GM12878 (cell line): ENCODE results near the gene INAFM1. TPM values are rescaled to one million over a fixed set of nuclear protein-coding genes. Genes with fewer than 3 reads are reported as not detected.

Experiments
- ATAC-seq: fragments of 200-7000 bp; cut with Tn5 transposase; 3 replicates; pipeline ENCODE4 v1.9.1; 2020; ENCODE audit warnings: mild to moderate bottlenecking, moderate library complexity
- BruUV-seq: library from RNA; stranded (reverse); fragments of 400-500 nt; replicated peaks from 2 replicates; lab custom pipeline; 2021; lab: Mats Ljungman, UMichigan
- CTCF ChIA-PET: fragments of 300-600 bp; sonication (Branson Sonifier 250); formaldehyde crosslinking; extraction: SDS; loops from one replicate; lab custom pipeline; 2021; ENCODE audit warnings: inconsistent platforms; lab: Yijun Ruan, JAX
- POLR2A ChIA-PET: fragments of 350-600 bp; formaldehyde crosslinking; extraction: SDS; loops from one replicate; lab custom pipeline; 2021; ENCODE audit warnings: inconsistent platforms; lab: Charles Lee
- RAD21 ChIA-PET: fragments of 300-600 bp; sonication (Branson Sonifier 250); formaldehyde crosslinking; loops from one replicate; lab custom pipeline; 2023; ENCODE audit warnings: antibody characterized with exemption; ENCODE audit not compliant: unreplicated experiment; lab: Charles Lee
- SMC1A ChIA-PET: fragments of 300-600 bp; sonication (Branson Sonifier 250); formaldehyde crosslinking; loops from one replicate; lab custom pipeline; 2023; ENCODE audit not compliant: unreplicated experiment, uncharacterized antibody; lab: Charles Lee
- DNase-seq: peaks from one replicate; pipeline ENCODE4 v3.0.0-alpha.2; 2011; ENCODE audit warnings: low read depth, low spot score
- FAIRE-seq: peaks from 3 replicates; lab custom pipeline; 2011; peaks lifted over from hg19 to GRCh38; lab: Jason Lieb, UNC
- H2AFZ ChIP-seq: 2 replicates; pipeline ENCODE4 v1.6.0; 2011; ENCODE audit warnings: low read depth, low read length, control low read depth; ENCODE audit not compliant: control insufficient read depth
- H3K27ac ChIP-seq: 2 replicates; pipeline ENCODE4 v1.5.1; 2011; ENCODE audit warnings: control low read depth; ENCODE audit not compliant: control insufficient read depth, insufficient read depth
- H3K27me3 ChIP-seq, 2 experiments: replicated peaks in 1 of 2; 2 replicates each; pipeline versions ENCODE4 v1.6.0 to v1.6.1; 2011; ENCODE audit warnings: low read length in 1 of 2; ENCODE audit not compliant: control insufficient read depth in 2 of 2, insufficient read depth in 2 of 2
- H3K36me3 ChIP-seq, 2 experiments: 2 replicates each; pipeline ENCODE4 v1.5.1; 2011; ENCODE audit warnings: low read length in 1 of 2; ENCODE audit not compliant: control insufficient read depth in 2 of 2, insufficient read depth in 2 of 2
- H3K4me1 ChIP-seq: 2 replicates; pipeline ENCODE4 v1.6.1; 2011; ENCODE audit warnings: mild to moderate bottlenecking, low read length, moderate library complexity, mixed read lengths; ENCODE audit not compliant: control insufficient read depth, insufficient read depth
- H3K4me2 ChIP-seq: 2 replicates; pipeline ENCODE4 v1.6.0; 2011; ENCODE audit warnings: control low read depth; ENCODE audit not compliant: control insufficient read depth, insufficient read depth
- H3K4me3 ChIP-seq: fragments of 200-600 bp; sonication (generic); 2 replicates; pipeline ENCODE4 v1.5.1; 2016
- H3K79me2 ChIP-seq: 2 replicates; pipeline ENCODE4 v1.6.0; 2011; ENCODE audit warnings: low read length; ENCODE audit not compliant: control insufficient read depth, insufficient read depth
- H3K9ac ChIP-seq: 2 replicates; pipeline ENCODE4 v1.8.0; 2011; ENCODE audit warnings: low read length, control low read depth, mixed read lengths; ENCODE audit not compliant: control insufficient read depth, insufficient read depth
- H3K9me3 ChIP-seq: replicated peaks from 3 replicates; pipeline ENCODE4 v1.5.1; 2011; ENCODE audit warnings: mild to moderate bottlenecking, low read length; ENCODE audit not compliant: control insufficient read depth, insufficient read depth
- H4K20me1 ChIP-seq: 2 replicates; pipeline ENCODE4 v1.6.0; 2011; ENCODE audit not compliant: control insufficient read depth, insufficient read depth
- CHD1 ChIP-seq: IDR thresholded peaks from 2 replicates; pipeline ENCODE4 v1.6.1; 2012; ENCODE audit warnings: low read depth, low read length, improper control_type of control experiment
- EGR1 ChIP-seq, 2 experiments: IDR thresholded peaks; 1 replicate in 1 of 2; 2 replicates in 1 of 2; pipeline ENCODE4 v1.6.1; 2011 to 2012; ENCODE audit warnings: low read depth in 2 of 2, low read length in 2 of 2, borderline replicate concordance in 1 of 2, mild to moderate bottlenecking in 1 of 2, moderate library complexity in 1 of 2
- HDAC6 ChIP-seq: fragments of 200-600 bp; sonication (generic); IDR thresholded peaks from one replicate; pipeline ENCODE4 v1.8.0; 2017; ENCODE audit warnings: antibody characterized with exemption; ENCODE audit not compliant: unreplicated experiment
- MYB ChIP-seq: fragments of 150-350 bp; IDR thresholded peaks from 2 replicates; pipeline ENCODE4 v1.6.1; 2014; ENCODE audit warnings: mild to moderate bottlenecking, low read depth, low read length, borderline replicate concordance
- NR2C2 ChIP-seq: IDR thresholded peaks from 2 replicates; pipeline ENCODE4 v1.6.1; 2011; ENCODE audit warnings: borderline replicate concordance, low read depth; ENCODE audit not compliant: control insufficient read depth, insufficient read length
- POLR2AphosphoS5 ChIP-seq: IDR thresholded peaks from 2 replicates; pipeline ENCODE4 v1.6.1; 2011; ENCODE audit warnings: mild to moderate bottlenecking, low read length, inconsistent platforms
- TBL1XR1 ChIP-seq: IDR thresholded peaks from 2 replicates; pipeline ENCODE4 v1.6.1; 2012; ENCODE audit warnings: low read depth, low read length, improper control_type of control experiment
- WGBS: methylation state at CpG from one replicate; pipeline ENCODE4 v1.1.6; 2016; ENCODE audit warnings: low lambda C conversion rate; ENCODE audit not compliant: insufficient replicate concordance, insufficient coverage; ENCODE audit errors: missing lambda C conversion rate; 5-methylcytosine and 5-hydroxymethylcytosine counted together
- in situ Hi-C: fragments of 300-500 bp; cut with MboI; formaldehyde crosslinking; loops from 9 replicates; pipeline ENCODE4 v1.14.3; 2018; ENCODE audit warnings: mixed read lengths
- intact Hi-C: fragments of 100-400 bp; cut with micrococcal nuclease; formaldehyde crosslinking; loops from one replicate; pipeline ENCODE4 v1.14.2; 2022; ENCODE audit not compliant: unreplicated experiment
- polyA plus RNA-seq, 11 experiments: library from polyadenylated mRNA; depleted of rRNA in 4 of 11; unstranded in 6 of 11; stranded (reverse) in 5 of 11; fragments of >200 nt; fragmentation: Nextera tagmentation in 4 of 11; fragmentation: Illumina TruSeq in 1 of 11; extraction: Ambion mirVana in 4 of 11; extraction: Trizol in 1 of 11; gene quantifications; 1 replicate in 1 of 11; 2 replicates in 10 of 11; pipeline versions ENCODE4 v1.2.1 to v1.2.3, GENCODE V29; 2011 to 2016; ENCODE audit warnings: inconsistent platforms in 2 of 11, missing spikeins in 2 of 11, low read depth in 1 of 11
- total RNA-seq, 4 experiments: library from RNA; depleted of rRNA in 3 of 4; stranded (reverse); fragments of >200 nt in 3 of 4; fragmentation: Illumina TruSeq in 1 of 4; extraction: Trizol in 1 of 4; gene quantifications; 2 replicates each; pipeline versions ENCODE4 v1.2.1 to v1.2.3, GENCODE V29; 2013 to 2021
- TF ChIP-seq, protein P1 (sequence below): fragments of 450-650 bp; conservative IDR thresholded peaks from 2 replicates; pipeline ENCODE4 v1.6.1; 2017; ENCODE audit warnings: mild to moderate bottlenecking, moderate library complexity
- TF ChIP-seq, protein P2 (sequence below): fragments of 450-650 bp; IDR thresholded peaks from 2 replicates; pipeline ENCODE4 v1.6.1; 2017; ENCODE audit warnings: low read depth, mild to moderate bottlenecking, moderate library complexity
- TF ChIP-seq, protein P3 (sequence below): fragments of 450-650 bp; IDR thresholded peaks from 2 replicates; pipeline ENCODE4 v1.6.1; 2017; ENCODE audit warnings: mild to moderate bottlenecking, low read depth, inconsistent platforms; ENCODE audit not compliant: poor library complexity, severe bottlenecking
- TF ChIP-seq, protein P4 (sequence below): IDR thresholded peaks from 2 replicates; pipeline ENCODE4 v1.6.1; 2011; ENCODE audit warnings: low read depth, low read length, improper control_type of control experiment, borderline replicate concordance

INAFM1 gene
- total and polyA plus RNA-seq, 10 of the 15 experiments (the other 5 are each of a cell fraction or from before 2014, with no cell fraction given) = 0.57 to 6.8 (median 1.1) TPM; not detected in 1

DNA sequence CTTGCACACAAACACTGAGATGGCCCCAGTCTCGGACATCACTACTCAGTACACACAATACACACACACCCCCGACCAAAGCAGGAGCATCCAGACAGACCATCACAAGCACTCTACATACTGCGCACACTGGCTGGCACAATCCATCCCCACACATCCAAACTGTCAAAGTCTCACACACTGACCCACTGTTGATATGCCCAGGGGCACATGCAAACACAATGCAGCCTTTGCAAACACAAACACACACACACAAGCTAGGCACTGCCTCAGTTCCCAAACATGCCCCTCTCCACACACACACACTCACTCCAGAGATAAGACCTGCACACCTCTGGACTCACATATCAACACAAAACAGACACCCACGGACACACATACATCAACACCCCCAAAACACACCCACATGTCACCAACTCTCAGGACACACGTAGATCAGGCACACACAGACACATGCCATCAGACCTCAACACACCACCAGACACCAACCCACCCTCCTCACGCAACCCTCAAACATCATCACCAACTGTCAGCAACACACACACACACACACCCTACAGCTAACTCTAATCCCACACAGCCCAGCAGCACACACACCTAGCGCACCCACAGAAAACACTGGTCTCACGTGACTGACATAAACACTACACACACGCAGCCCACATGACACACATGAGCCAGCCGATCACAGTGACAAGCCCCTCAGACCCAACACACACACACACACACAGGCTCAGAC is 45.6 kb upstream of the INAFM1 start (continued):
- TF ChIP-seq, protein P1, sequence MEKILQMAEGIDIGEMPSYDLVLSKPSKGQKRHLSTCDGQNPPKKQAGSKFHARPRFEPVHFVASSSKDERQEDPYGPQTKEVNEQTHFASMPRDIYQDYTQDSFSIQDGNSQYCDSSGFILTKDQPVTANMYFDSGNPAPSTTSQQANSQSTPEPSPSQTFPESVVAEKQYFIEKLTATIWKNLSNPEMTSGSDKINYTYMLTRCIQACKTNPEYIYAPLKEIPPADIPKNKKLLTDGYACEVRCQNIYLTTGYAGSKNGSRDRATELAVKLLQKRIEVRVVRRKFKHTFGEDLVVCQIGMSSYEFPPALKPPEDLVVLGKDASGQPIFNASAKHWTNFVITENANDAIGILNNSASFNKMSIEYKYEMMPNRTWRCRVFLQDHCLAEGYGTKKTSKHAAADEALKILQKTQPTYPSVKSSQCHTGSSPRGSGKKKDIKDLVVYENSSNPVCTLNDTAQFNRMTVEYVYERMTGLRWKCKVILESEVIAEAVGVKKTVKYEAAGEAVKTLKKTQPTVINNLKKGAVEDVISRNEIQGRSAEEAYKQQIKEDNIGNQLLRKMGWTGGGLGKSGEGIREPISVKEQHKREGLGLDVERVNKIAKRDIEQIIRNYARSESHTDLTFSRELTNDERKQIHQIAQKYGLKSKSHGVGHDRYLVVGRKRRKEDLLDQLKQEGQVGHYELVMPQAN = peak; percentile 39; the same call in 1 of the 2 replicates
- TF ChIP-seq CHD1 (no peak), HDAC6 (no peak), MYB (0 out of 2 replicates have a peak, but pooled peaks have one; percentile 5)

DNA sequence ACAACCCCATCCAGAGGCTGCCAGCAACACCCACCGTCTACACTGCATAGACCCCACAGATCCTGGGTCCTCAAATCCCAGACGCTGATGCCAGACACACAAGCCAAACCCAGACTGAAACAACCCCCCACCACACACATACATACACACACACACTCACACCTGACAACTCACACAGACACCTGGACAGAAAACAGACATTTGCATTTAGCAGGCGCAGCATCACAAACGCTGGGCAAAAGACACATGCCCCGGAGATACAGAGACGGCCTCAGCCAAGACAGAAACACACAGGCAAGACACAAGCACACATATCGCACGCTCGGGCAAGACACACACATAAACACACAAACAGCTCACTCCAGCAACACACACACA is 45.0 kb upstream of the INAFM1 start:
- H3K4me3 ChIP-seq = peak overlapping the region; percentile 91
- ATAC-seq (no peak), FAIRE-seq (no peak), DNase-seq (no peak)
- CTCF ChIA-PET = interaction anchor here (1.0 to 1.4 kb wide), 3 partner anchors 16 to 19 kb away, joined by 3 to 5 read pairs (median 3); no protein-coding TSS in a partner anchor
- POLR2A ChIA-PET = interaction anchor here (1.1 kb wide), 1 partner anchor 15 kb away, joined by 5 read pairs; no protein-coding TSS in a partner anchor
- in situ Hi-C loops (no loop called here), intact Hi-C loops (no loop called here)
- no peaks in the 10 kb centered on the region for H3K27me3 ChIP-seq
- SMC1A ChIA-PET = interaction anchor here (1.8 kb wide), 1 partner anchor 19 kb away, joined by 4 read pairs; no protein-coding TSS in a partner anchor
- no peak overlapping the region; the same call in 1 of the 2 replicates for H3K27ac ChIP-seq
- TSS peak; percentile 80 for BruUV-seq
- peak overlapping the region; percentile 9 for H2AFZ ChIP-seq
- peaks cover 50% of the 10 kb centered on the region for H3K4me1 ChIP-seq
- peaks cover 28% of the 10 kb centered on the region for H3K79me2 ChIP-seq
- RAD21 ChIA-PET = interaction anchor here (1.1 to 2.2 kb wide), 3 partner anchors 15 to 27 kb away, joined by 3 to 8 read pairs (median 3); partner anchors contain the start of gene CCDC9
- peaks cover 0 to 3% of the 10 kb centered on the region in 2 experiments; a peak in 2 of 4 replicates for H3K36me3 ChIP-seq
- under 1% methylated on average over 9 of the region's 9 CpGs for WGBS
- peak overlapping the region; percentile 57 for H3K4me2 ChIP-seq
- no peaks in the 10 kb centered on the region; the same call in 2 of the 3 replicates for H3K9me3 ChIP-seq
- H3K9ac ChIP-seq = peak overlapping the region; percentile 68
- no peaks in the 10 kb centered on the region for H4K20me1 ChIP-seq
- no peak for TF ChIP-seq EGR1 (IDR thresholded peaks at IDR 0.05; ENCODE audit: borderline replicate concordance in 1 of 2, low read depth in 2 of 2, low read length in 2 of 2)
- TF ChIP-seq TBL1XR1 = no peak
- no peak for TF ChIP-seq POLR2AphosphoS5
- TF ChIP-seq, protein P2, sequence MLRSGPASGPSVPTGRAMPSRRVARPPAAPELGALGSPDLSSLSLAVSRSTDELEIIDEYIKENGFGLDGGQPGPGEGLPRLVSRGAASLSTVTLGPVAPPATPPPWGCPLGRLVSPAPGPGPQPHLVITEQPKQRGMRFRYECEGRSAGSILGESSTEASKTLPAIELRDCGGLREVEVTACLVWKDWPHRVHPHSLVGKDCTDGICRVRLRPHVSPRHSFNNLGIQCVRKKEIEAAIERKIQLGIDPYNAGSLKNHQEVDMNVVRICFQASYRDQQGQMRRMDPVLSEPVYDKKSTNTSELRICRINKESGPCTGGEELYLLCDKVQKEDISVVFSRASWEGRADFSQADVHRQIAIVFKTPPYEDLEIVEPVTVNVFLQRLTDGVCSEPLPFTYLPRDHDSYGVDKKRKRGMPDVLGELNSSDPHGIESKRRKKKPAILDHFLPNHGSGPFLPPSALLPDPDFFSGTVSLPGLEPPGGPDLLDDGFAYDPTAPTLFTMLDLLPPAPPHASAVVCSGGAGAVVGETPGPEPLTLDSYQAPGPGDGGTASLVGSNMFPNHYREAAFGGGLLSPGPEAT = 0 out of 2 replicates have a peak, but pooled peaks have one; percentile 35
- TF ChIP-seq NR2C2 = no peak
- TF ChIP-seq, protein P3, sequence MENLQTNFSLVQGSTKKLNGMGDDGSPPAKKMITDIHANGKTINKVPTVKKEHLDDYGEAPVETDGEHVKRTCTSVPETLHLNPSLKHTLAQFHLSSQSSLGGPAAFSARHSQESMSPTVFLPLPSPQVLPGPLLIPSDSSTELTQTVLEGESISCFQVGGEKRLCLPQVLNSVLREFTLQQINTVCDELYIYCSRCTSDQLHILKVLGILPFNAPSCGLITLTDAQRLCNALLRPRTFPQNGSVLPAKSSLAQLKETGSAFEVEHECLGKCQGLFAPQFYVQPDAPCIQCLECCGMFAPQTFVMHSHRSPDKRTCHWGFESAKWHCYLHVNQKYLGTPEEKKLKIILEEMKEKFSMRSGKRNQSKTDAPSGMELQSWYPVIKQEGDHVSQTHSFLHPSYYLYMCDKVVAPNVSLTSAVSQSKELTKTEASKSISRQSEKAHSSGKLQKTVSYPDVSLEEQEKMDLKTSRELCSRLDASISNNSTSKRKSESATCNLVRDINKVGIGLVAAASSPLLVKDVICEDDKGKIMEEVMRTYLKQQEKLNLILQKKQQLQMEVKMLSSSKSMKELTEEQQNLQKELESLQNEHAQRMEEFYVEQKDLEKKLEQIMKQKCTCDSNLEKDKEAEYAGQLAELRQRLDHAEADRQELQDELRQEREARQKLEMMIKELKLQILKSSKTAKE = peak; percentile 43
- TF ChIP-seq, protein P4, sequence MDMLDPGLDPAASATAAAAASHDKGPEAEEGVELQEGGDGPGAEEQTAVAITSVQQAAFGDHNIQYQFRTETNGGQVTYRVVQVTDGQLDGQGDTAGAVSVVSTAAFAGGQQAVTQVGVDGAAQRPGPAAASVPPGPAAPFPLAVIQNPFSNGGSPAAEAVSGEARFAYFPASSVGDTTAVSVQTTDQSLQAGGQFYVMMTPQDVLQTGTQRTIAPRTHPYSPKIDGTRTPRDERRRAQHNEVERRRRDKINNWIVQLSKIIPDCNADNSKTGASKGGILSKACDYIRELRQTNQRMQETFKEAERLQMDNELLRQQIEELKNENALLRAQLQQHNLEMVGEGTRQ = no peak
